ENCODE results near the gene CCDC122.
A peak's percentile ranks its signal among the peaks of the same experiment; 100 is the strongest.

CCDC122 gene

GRCh38 chr13:43805071-43805468, 74.5 kb downstream of the CCDC122 start:
- Histone ChIP-seq H3K9ac (ENCODE audit: low read length) (no peak overlapping the region), H3K4me2 (ENCODE audit: low read depth, low read length) (no peak overlapping the region), H3K4me1 (ENCODE audit: low read length) (no peaks in the 10 kb centered on the region), H3F3A (ENCODE audit: insufficient read depth, low read length) (no peaks in the 10 kb centered on the region), H3K36me3 (replicated peaks; ENCODE audit: insufficient read depth, low read length) (no peaks in the 10 kb centered on the region), H3K27me3 (replicated peaks; ENCODE audit: insufficient read depth, low read length) (no peaks in the 10 kb centered on the region), H2AFZ (ENCODE audit: low read length) (no peak overlapping the region), H3K9me3 (replicated peaks; ENCODE audit: insufficient read depth, low read length) (no peaks in the 10 kb centered on the region), H3K27ac (ENCODE audit: low read length) (no peak overlapping the region), H3K9me2 (replicated peaks; ENCODE audit: insufficient read depth, low read length) (no peaks in the 10 kb centered on the region), H3K4me3 (ENCODE audit: low read length) (no peak overlapping the region), H3K79me2 (ENCODE audit: low read length) (no peaks in the 10 kb centered on the region), H4K20me1 (ENCODE audit: insufficient read depth, low read length) (no peaks in the 10 kb centered on the region)
- DNase-seq: no peak
- TF ChIP-seq, protein P1, sequence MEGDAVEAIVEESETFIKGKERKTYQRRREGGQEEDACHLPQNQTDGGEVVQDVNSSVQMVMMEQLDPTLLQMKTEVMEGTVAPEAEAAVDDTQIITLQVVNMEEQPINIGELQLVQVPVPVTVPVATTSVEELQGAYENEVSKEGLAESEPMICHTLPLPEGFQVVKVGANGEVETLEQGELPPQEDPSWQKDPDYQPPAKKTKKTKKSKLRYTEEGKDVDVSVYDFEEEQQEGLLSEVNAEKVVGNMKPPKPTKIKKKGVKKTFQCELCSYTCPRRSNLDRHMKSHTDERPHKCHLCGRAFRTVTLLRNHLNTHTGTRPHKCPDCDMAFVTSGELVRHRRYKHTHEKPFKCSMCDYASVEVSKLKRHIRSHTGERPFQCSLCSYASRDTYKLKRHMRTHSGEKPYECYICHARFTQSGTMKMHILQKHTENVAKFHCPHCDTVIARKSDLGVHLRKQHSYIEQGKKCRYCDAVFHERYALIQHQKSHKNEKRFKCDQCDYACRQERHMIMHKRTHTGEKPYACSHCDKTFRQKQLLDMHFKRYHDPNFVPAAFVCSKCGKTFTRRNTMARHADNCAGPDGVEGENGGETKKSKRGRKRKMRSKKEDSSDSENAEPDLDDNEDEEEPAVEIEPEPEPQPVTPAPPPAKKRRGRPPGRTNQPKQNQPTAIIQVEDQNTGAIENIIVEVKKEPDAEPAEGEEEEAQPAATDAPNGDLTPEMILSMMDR (IDR thresholded peaks at IDR 0.05; ENCODE audit: low read length): no peak
- TF ChIP-seq EZH2 (optimal IDR thresholded peaks at IDR 0.05; ENCODE audit: low read depth, low read length) (no peak), EZH2phosphoT487 (IDR thresholded peaks at IDR 0.05; ENCODE audit: low read length) (no peak)

GRCh38 chr13:43804461-43805070, 75.0 kb downstream of the CCDC122 start:
- H3K9me2 ChIP-seq (replicated peaks; ENCODE audit: insufficient read depth, low read length): no peaks in the 10 kb centered on the region
- no peaks in the 10 kb centered on the region for H3K27me3 ChIP-seq (replicated peaks; ENCODE audit: insufficient read depth, low read length)
- no peak overlapping the region for H3K4me3 ChIP-seq (ENCODE audit: low read length)
- H3K79me2 ChIP-seq (ENCODE audit: low read length): no peaks in the 10 kb centered on the region
- no peak overlapping the region for H3K4me2 ChIP-seq (ENCODE audit: low read depth, low read length)
- H4K20me1 ChIP-seq (ENCODE audit: insufficient read depth, low read length): no peaks in the 10 kb centered on the region
- no peak overlapping the region for H3K27ac ChIP-seq (ENCODE audit: low read length)
- no peaks in the 10 kb centered on the region for H3K9me3 ChIP-seq (replicated peaks; ENCODE audit: insufficient read depth, low read length)
- no peak overlapping the region for H3K9ac ChIP-seq (ENCODE audit: low read length)
- no peaks in the 10 kb centered on the region for H3K36me3 ChIP-seq (replicated peaks; ENCODE audit: insufficient read depth, low read length)
- no peaks in the 10 kb centered on the region for H3F3A ChIP-seq (ENCODE audit: insufficient read depth, low read length)
- TF ChIP-seq, protein P1 (IDR thresholded peaks at IDR 0.05; ENCODE audit: low read length): peak; percentile 36
- TF ChIP-seq EZH2phosphoT487 (IDR thresholded peaks at IDR 0.05; ENCODE audit: low read length): no peak
- H3K4me1 ChIP-seq (ENCODE audit: low read length): no peaks in the 10 kb centered on the region
- peak; percentile 10 for DNase-seq
- no peak overlapping the region for H2AFZ ChIP-seq (ENCODE audit: low read length)

- no peaks in the 10 kb centered on the region for H3F3A ChIP-seq (ENCODE audit: insufficient read depth, low read length)
- no peak overlapping the region for H3K9ac ChIP-seq (ENCODE audit: low read length)
- no peaks in the 10 kb centered on the region for H3K4me1 ChIP-seq (ENCODE audit: low read length)
- no peaks in the 10 kb centered on the region for H3K79me2 ChIP-seq (ENCODE audit: low read length)
- no peak overlapping the region for H3K27ac ChIP-seq (ENCODE audit: low read length)
- no peaks in the 10 kb centered on the region for H4K20me1 ChIP-seq (ENCODE audit: insufficient read depth, low read length)
- H2AFZ ChIP-seq (ENCODE audit: low read length): no peak overlapping the region
- no peaks in the 10 kb centered on the region for H3K9me2 ChIP-seq (replicated peaks; ENCODE audit: insufficient read depth, low read length)
- H3K9me3 ChIP-seq (replicated peaks; ENCODE audit: insufficient read depth, low read length): no peaks in the 10 kb centered on the region
- no peak for DNase-seq
- no peaks in the 10 kb centered on the region for H3K27me3 ChIP-seq (replicated peaks; ENCODE audit: insufficient read depth, low read length)
- no peaks in the 10 kb centered on the region for H3K36me3 ChIP-seq (replicated peaks; ENCODE audit: insufficient read depth, low read length)
- H3K4me2 ChIP-seq (ENCODE audit: low read depth, low read length): no peak overlapping the region
- H3K4me3 ChIP-seq (ENCODE audit: low read length): no peak overlapping the region
- TF ChIP-seq EZH2 (optimal IDR thresholded peaks at IDR 0.05; ENCODE audit: low read depth, low read length): no peak
- TF ChIP-seq, protein P1 (IDR thresholded peaks at IDR 0.05; ENCODE audit: low read length): no peak
- no peak for TF ChIP-seq EZH2phosphoT487 (IDR thresholded peaks at IDR 0.05; ENCODE audit: low read length)
Measured at GRCh38 chr13:43802511-43802910, 77.0 kb downstream of the CCDC122 start.

Measured in MM.1S (cell line).